GM13977 (cell line): Measurements from ENCODE around the gene BEGAIN.

Experiments used
- DNase-seq: peaks from one replicate; pipeline ENCODE4 v3.0.0; 2012; ENCODE audit warnings: low spot score
- in situ Hi-C: fragments of 300-500 bp; cut with MboI; formaldehyde crosslinking; loops from one replicate; pipeline ENCODE4 v1.12.0; 2022; ENCODE audit warnings: low sequenced_read_pairs, low pct_unique_long_range_greater_than_20kb, mixed read lengths, inconsistent platforms; ENCODE audit not compliant: unreplicated experiment
- TF ChIP-seq, protein P1 (sequence below): IDR thresholded peaks from 2 replicates; pipeline ENCODE4 v1.5.1; 2012; ENCODE audit warnings: mild to moderate bottlenecking, control low read depth; ENCODE audit not compliant: insufficient read depth; ENCODE audit errors: extremely low read depth, missing control alignments

BEGAIN gene

DNA sequence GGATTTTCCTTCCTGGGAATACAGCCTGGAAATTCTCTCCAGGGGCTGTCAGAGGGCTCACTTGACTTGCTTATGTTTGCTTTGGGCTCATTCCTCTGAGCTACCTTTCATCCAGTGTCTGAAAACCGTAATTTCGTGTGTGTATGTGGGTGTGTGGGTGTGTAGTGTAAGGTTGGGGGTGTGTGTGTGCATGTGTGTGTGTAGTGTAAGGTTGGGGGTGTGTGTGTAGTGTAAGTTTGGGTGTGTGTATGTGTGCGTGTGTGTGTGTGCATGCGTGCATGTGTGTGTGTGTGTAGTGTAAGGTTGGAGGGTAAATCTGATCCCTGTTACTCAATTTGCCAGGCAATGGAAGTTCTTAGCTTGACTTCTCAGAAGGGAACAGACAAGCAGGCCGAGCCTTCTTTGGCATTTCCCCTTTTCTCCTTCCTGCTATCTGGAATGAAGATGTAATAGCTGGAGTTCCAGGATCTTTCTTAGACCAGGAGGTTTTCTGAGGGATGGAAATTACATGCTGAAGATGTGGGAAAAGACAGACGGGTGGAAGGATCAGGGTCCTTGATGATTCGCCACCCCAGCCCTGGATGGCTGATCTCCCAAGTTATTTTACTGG, 15.5 kb upstream of the BEGAIN start:
- no peak for DNase-seq
- in situ Hi-C loops, result no loop called here
- TF ChIP-seq, protein P1, sequence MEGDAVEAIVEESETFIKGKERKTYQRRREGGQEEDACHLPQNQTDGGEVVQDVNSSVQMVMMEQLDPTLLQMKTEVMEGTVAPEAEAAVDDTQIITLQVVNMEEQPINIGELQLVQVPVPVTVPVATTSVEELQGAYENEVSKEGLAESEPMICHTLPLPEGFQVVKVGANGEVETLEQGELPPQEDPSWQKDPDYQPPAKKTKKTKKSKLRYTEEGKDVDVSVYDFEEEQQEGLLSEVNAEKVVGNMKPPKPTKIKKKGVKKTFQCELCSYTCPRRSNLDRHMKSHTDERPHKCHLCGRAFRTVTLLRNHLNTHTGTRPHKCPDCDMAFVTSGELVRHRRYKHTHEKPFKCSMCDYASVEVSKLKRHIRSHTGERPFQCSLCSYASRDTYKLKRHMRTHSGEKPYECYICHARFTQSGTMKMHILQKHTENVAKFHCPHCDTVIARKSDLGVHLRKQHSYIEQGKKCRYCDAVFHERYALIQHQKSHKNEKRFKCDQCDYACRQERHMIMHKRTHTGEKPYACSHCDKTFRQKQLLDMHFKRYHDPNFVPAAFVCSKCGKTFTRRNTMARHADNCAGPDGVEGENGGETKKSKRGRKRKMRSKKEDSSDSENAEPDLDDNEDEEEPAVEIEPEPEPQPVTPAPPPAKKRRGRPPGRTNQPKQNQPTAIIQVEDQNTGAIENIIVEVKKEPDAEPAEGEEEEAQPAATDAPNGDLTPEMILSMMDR, result no peak

DNA sequence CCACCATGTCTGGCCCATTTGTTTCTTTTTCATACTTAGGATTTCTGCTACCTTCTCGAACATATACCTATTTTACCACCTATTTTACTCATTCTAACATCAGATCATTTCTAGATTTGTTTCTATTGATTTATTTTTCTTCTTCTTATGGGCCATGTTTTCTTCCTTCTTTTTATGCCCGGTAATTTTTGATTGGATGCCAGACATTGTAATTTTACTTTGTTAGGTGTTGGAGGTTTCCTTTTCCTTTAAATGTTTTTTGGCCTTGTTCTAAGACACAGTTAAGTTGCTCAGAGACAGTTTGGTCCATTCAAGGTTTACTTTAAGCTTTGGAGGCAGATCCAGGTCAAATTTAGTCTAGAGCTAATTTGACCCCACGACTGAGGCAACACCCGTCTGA, 14.7 kb upstream of the BEGAIN start:
- TF ChIP-seq, protein P1, result no peak
- DNase-seq, result no peak
- in situ Hi-C loops, result no loop called here

DNA sequence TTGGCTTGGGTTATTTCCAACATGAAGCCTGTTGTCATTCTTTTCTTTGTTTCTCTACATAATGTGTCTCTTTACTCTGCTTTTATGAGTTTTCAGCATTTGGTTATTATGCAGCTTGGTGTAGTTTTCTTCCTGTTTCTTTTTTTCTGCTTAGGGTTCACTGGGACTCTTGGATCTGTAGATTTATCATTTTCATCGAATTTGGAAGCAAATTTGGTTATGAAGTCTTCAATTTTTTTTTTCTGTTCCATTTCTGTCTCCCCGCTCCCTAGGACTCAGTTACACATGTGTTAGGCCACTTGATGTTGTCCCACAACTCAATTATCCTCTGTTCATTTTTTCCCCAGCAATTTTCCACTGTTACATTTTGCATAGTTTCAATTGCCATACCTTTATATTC, 13.8 kb upstream of the BEGAIN start:
- DNase-seq, result no peak
- in situ Hi-C loops, result no loop called here
- TF ChIP-seq, protein P1, result no peak

DNA sequence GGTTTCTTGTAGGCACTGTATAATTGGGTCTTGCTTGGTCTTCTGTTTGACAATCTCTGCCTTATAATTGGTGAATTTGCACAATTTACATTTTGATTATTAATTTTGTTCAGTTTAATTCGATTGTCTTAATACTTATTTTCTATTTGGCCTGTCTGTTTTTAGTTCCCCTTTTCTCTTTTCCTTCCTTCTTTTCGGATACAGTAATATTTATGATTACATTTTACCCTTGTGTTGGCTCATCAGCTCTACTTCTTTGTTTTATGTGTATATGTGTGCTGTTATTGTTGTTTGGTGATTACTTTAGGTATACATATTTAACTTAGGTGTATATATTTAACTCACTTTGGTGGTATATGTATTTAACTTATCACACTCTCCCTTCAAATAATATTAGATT, 12.8 kb upstream of the BEGAIN start:
- in situ Hi-C loops, result no loop called here
- DNase-seq, result no peak
- TF ChIP-seq, protein P1, result no peak

DNA sequence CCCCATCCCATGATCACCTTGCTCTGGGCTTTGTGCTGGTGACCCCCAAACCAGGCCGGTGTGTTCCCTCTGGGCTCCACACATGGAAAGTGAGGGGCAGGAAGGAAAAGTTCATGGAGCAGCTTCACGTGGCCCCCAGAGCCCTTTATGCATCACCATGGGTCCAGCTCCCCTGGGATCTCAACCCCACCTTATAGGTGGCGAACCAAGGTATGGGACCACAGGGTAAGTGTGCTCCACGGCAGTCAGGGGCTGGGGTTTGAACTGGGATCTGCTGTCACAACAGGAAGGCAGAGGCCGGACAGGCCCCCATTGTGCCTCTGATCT, 7.4 kb upstream of the BEGAIN start:
- TF ChIP-seq, protein P1, result no peak
- in situ Hi-C loops, result no loop called here
- no peak for DNase-seq

DNA sequence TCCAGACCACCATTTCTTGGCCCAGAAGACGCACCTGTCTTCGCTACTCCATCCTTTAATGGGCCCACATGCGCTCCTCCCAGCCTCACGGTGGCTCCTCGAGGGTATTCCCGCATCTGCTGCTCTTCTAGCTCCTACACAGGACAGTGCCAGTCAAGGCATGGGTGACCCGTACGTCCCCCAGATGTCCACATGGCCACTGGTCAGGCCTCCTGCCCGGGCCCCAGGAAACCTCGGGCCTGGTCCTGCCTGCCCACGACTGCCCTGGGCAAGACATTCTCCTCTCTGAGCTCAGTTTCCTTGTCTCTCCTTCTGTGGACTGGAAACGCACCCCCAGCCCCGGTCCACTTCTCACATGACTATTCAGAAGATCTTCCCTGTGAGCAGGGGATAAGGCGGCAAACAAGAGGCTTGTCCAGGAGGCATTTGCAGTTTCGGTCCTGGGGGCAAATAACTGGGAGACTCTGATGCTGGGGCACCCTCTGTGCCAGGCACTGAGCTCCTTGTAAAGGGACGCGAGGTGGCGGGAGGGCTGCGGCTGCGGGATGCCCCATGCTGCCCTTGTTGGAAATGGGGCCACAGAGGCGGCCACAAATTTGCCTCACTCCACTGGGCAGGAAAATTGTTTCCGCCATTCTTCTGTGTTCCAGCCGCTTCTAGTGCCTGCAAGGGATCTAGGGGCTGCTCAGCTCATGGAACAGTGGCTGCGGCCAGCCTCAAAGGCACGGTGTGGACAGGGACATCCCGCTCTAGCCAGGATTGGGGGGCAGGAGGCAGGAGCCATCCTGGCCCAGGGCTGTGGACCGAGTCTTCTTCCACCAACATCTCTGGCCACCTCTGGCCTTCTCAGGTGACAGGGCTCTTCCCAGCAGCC, 6.8 kb upstream of the BEGAIN start:
- no peak for DNase-seq
- in situ Hi-C loops, result no loop called here
- TF ChIP-seq, protein P1, result no peak
